Stimulated activated CD8-positive, alpha-beta memory T cell treated with anti-CD3 and anti-CD28 coated beads, Interleukin-15, amount 100 ng/mL, for 24 hours (primary cell): ENCODE results near the gene FICD.

Experiments used
- DNase-seq: peaks from one replicate; pipeline ENCODE4 v3.0.0-alpha.2; 2020; ENCODE audit warnings: low read depth

Gene FICD

GRCh38 chr12:108502922-108503321 lies 12.2 kb upstream of the FICD start:
- DNase-seq: no peak

DNA sequence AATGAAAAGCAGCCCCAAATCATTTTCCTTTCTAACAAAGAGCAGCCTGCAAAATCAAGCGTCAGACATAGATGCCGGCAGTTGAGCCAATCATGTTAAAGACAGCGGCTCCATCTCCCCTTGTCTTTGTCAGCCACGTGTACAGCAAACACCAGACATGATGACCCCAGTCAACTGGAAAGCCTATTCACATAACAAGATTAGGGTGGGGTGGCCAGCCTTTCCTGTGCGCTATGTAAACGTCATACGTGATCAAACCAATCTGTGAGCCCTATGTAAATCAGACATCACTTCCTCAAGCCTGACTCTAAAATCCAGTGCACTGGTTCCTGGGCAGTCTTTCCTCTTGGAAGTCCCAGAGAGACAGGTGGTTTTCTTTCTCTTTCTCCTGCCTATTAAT lies 9.9 kb upstream of the FICD start:
- no peak for DNase-seq

- no peak for DNase-seq
Observed at GRCh38 chr12:108507971-108508642, 7.0 kb upstream of the FICD start.

GRCh38 chr12:108509806-108510205 lies 5.3 kb upstream of the FICD start:
- no peak for DNase-seq

DNA sequence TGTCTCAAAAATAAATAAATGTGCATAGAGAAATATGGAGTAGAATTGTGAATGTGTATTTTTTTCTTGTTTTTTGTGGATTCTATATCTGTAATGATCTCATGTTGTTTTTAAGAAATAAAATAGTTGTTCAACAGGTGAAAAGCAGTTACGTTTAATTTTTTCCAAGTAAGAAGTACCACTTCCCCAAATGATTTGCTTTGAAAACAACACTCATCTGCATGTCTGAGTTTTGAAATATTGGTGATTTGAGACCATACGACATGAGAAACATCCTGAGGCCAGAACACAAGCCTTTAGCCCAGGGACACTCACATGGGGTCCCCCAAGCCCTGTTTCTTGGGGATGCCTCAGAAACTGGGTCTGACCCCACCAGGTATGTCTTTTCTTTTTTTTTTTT lies 4.2 kb upstream of the FICD start:
- DNase-seq: no peak

DNA sequence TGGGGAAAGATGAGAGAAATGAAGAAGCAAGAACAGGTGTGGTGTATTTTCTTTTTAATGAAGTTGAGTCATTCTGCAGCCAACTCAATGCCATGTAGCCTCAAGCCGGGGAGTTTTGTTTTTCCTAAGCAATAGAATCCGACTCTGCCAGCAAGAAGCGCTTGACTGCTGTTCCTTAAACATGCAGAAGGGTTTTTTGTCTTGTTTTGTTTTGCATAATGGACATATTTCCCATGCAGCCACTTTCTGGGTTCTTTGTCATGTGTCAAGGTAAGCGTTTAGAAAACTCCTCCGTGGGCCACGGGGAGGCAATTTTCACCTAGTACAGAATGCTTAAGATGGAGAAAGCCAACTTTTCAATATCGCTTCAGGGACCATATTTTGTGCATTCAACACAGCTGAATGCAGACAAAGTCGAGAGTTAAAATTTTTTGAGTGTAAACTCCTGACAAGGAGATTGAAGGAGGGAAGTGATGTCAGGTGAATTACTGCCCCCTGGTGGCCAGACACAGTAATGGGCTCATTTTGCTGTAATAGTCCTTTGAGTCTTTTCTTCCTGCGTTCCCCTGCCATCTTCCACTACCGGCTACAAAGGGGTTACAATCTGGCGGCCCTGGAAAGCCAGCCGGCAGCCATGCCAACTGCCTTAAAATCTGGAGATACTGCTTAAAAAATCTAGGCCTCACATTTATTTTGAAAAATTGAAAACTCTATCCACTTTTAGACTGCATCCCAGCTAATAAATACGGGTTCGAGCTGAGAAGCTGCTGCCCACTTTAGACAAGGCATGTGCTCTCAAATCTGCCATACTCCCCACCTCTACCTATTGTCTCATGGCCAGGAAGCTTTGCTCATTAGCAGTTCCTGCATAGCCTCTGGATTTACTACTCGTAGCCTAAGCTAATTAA lies 3.2 kb upstream of the FICD start:
- peak; percentile 47 for DNase-seq

- DNase-seq: no peak
Observed at GRCh38 chr12:108514468-108514972, 557 bp upstream of the FICD start.

DNA sequence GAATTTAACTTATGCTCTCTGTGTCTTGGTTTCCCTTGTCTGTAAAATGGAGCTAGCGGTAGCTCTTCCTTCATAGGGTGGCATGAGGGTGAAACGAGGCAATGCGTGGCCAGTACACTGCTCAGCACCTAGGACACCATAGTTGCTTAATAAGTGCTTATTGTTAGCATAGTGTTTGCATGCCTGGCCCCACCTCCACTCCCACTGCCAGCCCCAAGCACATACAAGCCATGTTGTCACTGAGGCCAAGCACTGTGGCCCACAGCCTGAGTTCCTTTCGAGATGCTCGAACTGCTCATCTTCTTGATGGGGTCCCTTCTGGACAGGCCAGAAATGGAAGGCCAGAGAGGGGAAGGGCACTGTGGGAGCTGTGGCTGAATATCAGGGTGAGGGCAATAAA lies 839 bp downstream of the FICD start:
- no peak for DNase-seq

GRCh38 chr12:108516511-108517275 lies 1.6 kb downstream of the FICD start:
- no peak for DNase-seq

- no peak for DNase-seq
Observed at GRCh38 chr12:108517288-108518100, 2.4 kb downstream of the FICD start.

DNA sequence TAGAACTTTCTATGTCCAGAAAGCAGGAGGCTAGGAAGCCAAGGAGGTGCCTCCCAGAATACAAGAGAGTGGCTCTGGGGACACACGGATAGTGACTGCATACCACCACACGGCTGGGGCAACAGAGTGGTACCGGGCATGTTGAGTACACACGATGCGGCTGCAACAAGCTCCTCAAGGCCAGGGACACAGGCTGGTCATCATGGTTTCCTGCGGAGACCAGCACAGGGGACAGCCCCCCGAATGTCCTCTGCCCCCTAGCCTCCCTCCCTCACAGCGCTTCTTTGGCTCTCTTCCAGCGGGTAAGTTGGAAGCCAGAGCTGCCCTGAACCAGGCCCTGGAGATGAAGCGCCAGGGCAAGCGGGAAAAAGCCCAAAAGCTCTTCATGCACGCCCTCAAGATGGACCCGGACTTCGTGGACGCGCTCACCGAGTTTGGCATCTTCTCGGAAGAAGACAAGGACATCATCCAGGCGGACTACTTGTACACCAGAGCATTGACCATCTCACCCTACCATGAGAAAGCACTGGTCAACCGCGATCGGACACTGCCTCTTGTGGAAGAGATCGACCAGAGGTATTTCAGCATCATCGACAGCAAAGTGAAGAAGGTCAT lies 3.1 kb downstream of the FICD start:
- no peak for DNase-seq

GRCh38 chr12:108518716-108519496 lies 3.8 kb downstream of the FICD start:
- no peak for DNase-seq

- no peak for DNase-seq
Observed at GRCh38 chr12:108519558-108519957, 4.5 kb downstream of the FICD start.

GRCh38 chr12:108523365-108523764 lies 8.3 kb downstream of the FICD start:
- DNase-seq: no peak

DNA sequence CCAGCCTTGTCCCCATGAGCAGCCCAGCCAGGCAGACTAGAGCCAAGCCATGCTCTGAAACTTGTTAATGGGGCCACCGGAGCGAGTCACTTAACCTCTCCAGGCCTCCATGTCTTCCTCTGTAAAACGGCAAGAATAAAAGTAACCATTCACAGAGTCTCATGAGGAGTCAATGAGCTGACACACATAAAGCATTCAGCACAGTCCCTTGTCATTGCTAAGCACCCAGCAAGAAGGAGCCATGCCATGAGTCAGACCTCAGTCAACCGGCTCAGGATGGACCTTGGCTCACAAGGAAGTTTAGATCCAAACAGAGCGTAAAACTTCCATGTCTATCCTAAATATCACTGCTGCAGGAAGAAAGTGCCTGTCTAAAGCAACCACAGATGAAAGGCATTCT lies 10.6 kb downstream of the FICD start:
- DNase-seq: no peak

DNA sequence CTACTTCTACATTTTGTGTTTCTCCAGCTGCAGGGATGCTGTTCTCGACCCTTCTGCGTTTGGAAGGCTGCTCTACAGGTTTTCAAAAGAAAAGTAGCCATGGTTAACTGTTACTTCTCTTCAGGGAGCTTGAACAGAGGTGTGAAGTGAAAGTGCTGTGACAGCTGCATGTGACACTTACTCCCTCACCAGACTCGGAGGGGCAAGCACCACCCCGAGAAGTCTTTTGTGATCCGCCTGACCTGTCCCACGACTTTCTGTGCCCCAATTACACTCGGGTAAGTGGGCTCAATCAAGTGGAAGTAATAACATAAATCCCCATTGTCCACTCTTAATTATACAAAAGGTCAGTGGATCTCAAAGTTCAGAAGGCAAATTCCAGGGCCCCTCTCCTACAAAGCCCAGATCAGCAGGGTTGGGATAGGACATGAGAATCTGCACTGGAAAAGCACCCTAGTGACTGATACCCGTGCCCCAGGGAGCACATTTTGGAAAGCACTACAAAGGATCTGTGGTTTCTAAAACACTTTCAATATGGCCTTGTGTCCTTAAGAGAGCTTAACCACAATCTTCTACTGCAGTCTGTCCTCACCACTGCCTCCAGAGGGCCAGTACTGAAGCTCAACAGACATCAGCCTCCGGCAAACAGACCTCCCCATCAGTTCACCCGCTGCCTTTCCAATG lies 11.5 kb downstream of the FICD start:
- DNase-seq: no peak

DNA sequence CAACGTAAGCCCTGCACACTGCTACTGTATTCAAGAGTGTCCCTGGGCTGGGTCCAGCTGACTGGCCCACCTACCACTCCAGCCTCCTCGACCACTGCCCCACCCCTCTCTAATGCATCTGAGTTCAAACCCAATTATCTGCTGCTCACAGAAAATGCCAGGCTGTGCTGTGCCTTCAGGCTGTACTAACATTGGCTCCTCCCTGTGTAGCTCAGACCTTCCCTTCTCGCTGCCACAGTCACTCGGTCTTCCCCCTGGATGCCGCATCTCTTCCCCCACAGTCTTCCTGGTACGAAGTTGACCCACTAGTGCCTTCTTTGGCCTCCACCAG lies 12.1 kb downstream of the FICD start:
- DNase-seq: no peak

- no peak for DNase-seq
Observed at GRCh38 chr12:108530161-108530560, 15.1 kb downstream of the FICD start.

DNA sequence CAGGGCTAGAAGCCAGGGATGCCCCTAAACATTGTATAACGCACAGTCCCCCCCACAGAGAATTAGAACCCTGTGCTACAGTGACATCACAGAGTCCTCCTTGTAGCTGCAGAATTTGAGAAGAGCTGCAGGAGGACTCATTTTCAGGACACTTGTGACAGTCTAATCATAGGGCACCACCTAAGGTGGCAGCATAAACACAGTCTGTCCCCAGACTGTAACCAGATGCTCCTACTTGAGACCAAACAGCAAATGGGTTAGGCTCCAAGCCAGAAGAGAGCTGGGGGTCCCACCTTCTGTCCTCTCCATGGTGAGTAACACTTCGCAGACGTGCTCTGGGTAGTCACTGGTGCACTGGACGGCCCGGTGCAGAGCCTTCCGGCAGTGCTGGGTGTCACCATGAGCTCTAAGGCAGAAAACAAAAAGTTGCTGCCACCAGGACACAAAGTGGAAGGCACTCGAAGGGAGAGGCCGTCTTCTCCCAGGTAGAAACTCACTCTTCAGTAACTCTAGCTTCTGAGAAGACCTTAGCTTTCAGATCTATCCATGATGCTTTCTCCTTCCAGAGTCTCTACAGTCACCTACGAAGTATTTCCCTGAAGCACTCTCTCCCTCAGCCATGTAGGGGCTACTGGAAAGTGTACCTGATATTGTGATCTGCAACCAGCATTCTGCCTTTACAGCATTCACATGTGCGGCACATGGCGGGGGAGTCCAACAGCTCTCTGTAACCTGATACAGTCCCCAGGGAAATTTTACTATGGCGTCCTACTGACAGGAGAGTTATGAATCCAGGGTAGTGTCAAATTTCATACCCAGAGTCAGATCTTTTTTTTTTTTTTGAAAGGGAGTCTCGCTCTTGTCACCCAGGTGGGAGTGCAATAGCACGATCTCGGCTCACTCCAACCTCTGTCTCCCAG lies 17.1 kb downstream of the FICD start:
- no peak for DNase-seq
